ENCODE measurements around the gene PRDX6.

GRCh38 chr1:173444757-173445156 is 32.4 kb upstream of the PRDX6 start:
- TF ChIP-seq CTCF (IDR thresholded peaks at IDR 0.05): no peak
- TF ChIP-seq POLR2A (IDR thresholded peaks at IDR 0.05): no peak
- no peak for TF ChIP-seq EP300 (IDR thresholded peaks at IDR 0.05)

Data from tibial nerve (tissue), 4 donors.